Activated CD8-positive, alpha-beta T cell treated with anti-CD3 and anti-CD28 coated beads, Interleukin-2, amount 10 ng/mL, durations not matched to agents 7 days and 5 days (primary cell): Measurements from ENCODE around the gene BCAS3. TPM values are rescaled to one million over a fixed set of nuclear protein-coding genes. Genes with fewer than 3 reads are reported as not detected.

Experiments used
- ATAC-seq: fragments of 150-1000 bp; cut with Tn5 transposase; one replicate; pipeline ENCODE4 v1.10.0; 2021; ENCODE audit warnings: moderate library complexity
- CTCF ChIA-PET: fragments of 350-600 bp; sonication (Branson Sonifier 250); formaldehyde crosslinking; loops from one replicate; lab custom pipeline; 2021; ENCODE audit warnings: antibody characterized with exemption; lab: Charles Lee
- POLR2A ChIA-PET: fragments of 350-600 bp; sonication (Branson Sonifier 250); formaldehyde crosslinking; loops from one replicate; lab custom pipeline; 2021; ENCODE audit warnings: antibody characterized with exemption; lab: Charles Lee
- DNase-seq: peaks from one replicate; pipeline ENCODE4 v3.0.0-alpha.2; 2020
- H3K27ac Mint-ChIP-seq: one replicate; pipeline ENCODE4 v1.8.0; 2021; ENCODE audit warnings: mild to moderate bottlenecking, mixed read lengths
- H3K27me3 Mint-ChIP-seq: one replicate; pipeline ENCODE4 v1.8.0; 2021; ENCODE audit warnings: low read depth, mixed read lengths
- H3K36me3 Mint-ChIP-seq: one replicate; pipeline ENCODE4 v1.8.0; 2021; ENCODE audit warnings: low read depth, mixed read lengths
- H3K4me1 Mint-ChIP-seq: one replicate; pipeline ENCODE4 v1.8.0; 2021; ENCODE audit warnings: low read depth, mixed read lengths
- H3K4me3 Mint-ChIP-seq: one replicate; pipeline ENCODE4 v1.8.0; 2021; ENCODE audit warnings: mild to moderate bottlenecking, mixed read lengths
- H3K9me3 Mint-ChIP-seq: one replicate; pipeline ENCODE4 v1.8.0; 2022; ENCODE audit warnings: mixed read lengths; ENCODE audit not compliant: insufficient read depth
- total RNA-seq, 2 experiments: library from RNA; stranded (reverse); gene quantifications; one replicate each; pipeline ENCODE4 v1.2.3, GENCODE V29; 2021

BCAS3 gene
- total RNA-seq, result 10 to 100 TPM; 13.0 to 16.3 TPM

DNA sequence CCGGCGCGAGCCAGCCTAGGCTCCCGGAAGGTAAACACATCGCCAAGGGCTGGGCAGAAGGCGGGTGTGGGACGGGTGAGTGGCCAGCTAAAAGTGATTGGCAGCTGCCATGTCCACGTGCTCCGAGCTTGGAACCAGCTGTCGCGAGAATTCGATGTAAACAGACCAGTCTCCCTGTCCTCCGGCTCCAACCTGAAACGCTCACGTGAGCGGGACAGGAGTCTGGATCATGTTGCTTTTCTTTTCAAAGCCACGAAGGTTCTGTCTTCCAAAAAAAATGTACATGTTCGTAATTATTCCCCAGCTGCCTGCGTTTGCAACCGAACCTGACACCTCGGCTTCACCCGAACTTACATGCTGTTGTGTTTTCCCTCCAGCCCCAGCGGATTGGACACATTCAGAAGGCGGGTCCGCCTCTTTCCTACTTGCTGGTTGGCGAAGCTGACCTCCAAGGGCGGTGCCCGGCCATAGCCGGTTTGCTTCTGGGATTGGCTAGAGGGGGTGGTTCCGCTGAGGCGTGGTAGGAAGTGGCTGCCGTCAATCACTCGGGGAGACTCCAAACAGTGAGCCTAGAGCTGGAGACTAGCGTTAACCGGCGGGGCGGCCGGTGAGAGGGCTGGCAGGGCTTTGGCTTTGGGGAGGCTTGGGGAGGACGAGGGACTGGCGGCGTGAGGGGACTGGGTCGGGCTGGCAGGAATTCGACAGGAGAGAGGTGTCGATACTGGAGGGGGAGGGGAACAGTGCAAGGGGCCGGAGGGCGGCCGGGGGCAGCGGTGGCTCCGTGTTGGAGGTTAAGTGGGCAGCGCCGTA is at the start of gene BCAS3:
TSS of gene BCAS3 (plus strand) at position 544 of the 810 bp plus-strand sequence.
- peak; percentile 97 for ATAC-seq
- POLR2A ChIA-PET, result interaction anchor here (0.6 to 1.0 kb wide), 3 partner anchors 154 to 286 kb away, joined by 3 read pairs; partner anchors contain the start of gene USP32
- Mint-ChIP-seq H3K27me3 (no peaks in the 10 kb centered on the region), H3K36me3 (no peaks in the 10 kb centered on the region), H3K4me1 (peaks cover 20% of the 10 kb centered on the region), H3K4me3 (peak within 1 kb of the TSS; percentile 95), H3K27ac (peak within 1 kb of the TSS; percentile 89), H3K9me3 (no peaks in the 10 kb centered on the region)
- CTCF ChIA-PET, result interaction anchor here (0.8 to 1.4 kb wide), 5 partner anchors 22 to 1432 kb away, joined by 3 to 7 read pairs (median 3); no protein-coding TSS in a partner anchor
- peak; percentile 99 for DNase-seq

DNA sequence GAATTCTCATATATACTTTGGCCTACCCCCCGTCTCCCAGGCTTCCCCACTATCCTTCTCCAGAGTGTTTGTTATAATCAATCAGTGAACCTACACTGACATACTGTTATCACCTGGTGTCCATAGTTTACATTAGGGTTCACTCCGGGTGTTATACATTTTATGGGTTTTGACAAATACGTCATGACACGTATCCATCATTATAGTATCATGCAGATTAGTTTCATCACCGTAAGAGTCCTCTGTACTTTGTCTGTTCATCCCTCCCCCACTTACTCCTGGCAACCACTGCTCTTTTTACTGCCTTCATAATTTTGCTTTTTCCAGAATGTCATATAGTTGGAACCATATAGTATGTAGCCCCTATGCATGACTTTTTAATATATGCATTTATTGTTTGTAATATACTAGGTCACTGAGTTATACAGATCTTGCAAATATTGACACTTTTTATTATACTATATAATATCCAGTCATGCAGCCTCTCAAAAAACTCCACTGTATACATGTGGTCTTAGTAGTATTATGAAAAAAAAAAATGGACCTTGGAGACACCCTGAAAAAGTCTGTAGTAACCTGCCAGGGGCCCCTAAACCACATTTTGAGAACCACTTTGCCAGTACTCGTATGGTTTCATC is 49.3 kb upstream of the BCAS3 start:
- Mint-ChIP-seq H3K4me3 (no peak overlapping the region), H3K4me1 (peaks cover 12% of the 10 kb centered on the region), H3K9me3 (no peaks in the 10 kb centered on the region), H3K36me3 (peaks cover 14% of the 10 kb centered on the region), H3K27ac (no peak overlapping the region), H3K27me3 (no peaks in the 10 kb centered on the region)
- DNase-seq, result no peak
- ATAC-seq, result no peak
- ChIA-PET CTCF (interaction anchor here (3.4 kb wide), 1 partner anchor 11 kb away, joined by 20 read pairs; no protein-coding TSS in a partner anchor), POLR2A (no interaction called here)

DNA sequence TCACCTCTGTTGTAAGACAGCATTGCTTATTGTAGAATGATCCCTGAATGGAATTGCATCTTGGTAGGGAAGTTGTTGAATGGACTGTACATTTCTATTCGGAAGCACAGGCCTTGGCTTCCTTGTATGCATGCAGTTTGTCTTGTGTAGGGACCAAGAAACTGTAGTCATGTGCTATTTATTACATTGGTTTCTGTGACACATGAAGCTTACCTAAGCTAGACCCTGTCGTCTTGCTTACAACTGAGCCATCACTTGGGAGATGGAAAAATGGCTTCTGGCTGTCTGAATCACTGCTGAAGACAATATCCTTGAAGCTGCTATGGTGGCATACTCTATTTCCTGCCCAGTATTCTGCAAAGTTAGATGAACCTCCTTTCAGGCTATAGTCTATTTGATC is 48.5 kb upstream of the BCAS3 start:
- no peaks in the 10 kb centered on the region for H3K27me3 Mint-ChIP-seq
- CTCF ChIA-PET, result interaction anchor here (3.4 kb wide), 1 partner anchor 10 kb away, joined by 20 read pairs; no protein-coding TSS in a partner anchor
- H3K4me1 Mint-ChIP-seq, result peaks cover 12% of the 10 kb centered on the region
- POLR2A ChIA-PET, result no interaction called here
- peaks cover 10% of the 10 kb centered on the region for H3K36me3 Mint-ChIP-seq
- H3K9me3 Mint-ChIP-seq, result no peaks in the 10 kb centered on the region
- H3K27ac Mint-ChIP-seq, result no peak overlapping the region
- no peak for DNase-seq
- H3K4me3 Mint-ChIP-seq, result no peak overlapping the region
- no peak for ATAC-seq

DNA sequence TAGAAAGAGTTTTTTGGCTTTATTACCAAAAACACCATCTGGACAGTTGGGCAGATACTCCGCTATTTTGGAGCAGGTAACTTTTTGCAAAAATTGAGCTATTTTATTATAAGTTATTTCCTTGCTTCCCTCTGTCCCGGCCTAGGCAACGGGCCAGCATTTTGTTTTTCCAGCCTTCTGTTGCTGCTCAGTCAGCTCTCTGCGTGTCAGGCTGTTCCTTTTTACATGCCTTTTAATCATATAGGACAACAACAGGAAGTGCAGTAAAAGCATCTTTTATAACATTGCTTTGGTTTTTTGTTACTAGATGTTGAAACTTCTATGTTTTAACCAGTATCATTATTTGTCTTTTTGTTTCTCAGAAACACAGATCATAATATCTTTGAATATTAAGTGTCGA is 47.3 kb upstream of the BCAS3 start:
- ChIA-PET POLR2A (interaction anchor here (1.1 kb wide), 1 partner anchor 26 kb away, joined by 3 read pairs; no protein-coding TSS in a partner anchor), CTCF (interaction anchor here (3.4 kb wide), 1 partner anchor 9 kb away, joined by 20 read pairs; no protein-coding TSS in a partner anchor)
- ATAC-seq, result no peak
- Mint-ChIP-seq H3K36me3 (peaks cover 10% of the 10 kb centered on the region), H3K4me1 (peaks cover 12% of the 10 kb centered on the region), H3K9me3 (no peaks in the 10 kb centered on the region), H3K27ac (no peak overlapping the region), H3K4me3 (no peak overlapping the region), H3K27me3 (no peaks in the 10 kb centered on the region)
- DNase-seq, result no peak

DNA sequence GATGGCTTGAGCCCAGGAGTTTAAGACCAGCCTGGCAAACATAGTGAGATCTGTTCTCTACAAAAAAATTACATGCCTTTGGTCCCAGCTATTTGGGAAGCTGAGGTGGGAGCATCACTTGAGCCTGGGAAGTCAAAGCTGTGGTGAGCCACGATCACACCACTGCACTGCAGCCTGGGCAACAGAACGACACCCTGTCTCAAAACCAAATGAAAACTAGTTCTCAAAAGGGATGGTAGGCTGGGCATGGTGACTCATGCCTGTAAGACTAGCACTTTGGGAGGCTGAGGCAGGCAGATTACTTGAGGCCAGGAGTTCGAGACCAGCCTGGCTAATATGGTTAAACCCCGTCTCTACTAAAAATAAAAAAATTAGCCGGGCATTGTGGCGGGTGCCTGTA is 46.5 kb upstream of the BCAS3 start:
- peaks cover 17% of the 10 kb centered on the region for H3K36me3 Mint-ChIP-seq
- ChIA-PET CTCF (interaction anchor here (0.7 to 3.4 kb wide), 4 partner anchors 8 to 61 kb away, joined by 3 to 20 read pairs (median 4); no protein-coding TSS in a partner anchor), POLR2A (interaction anchor here (1.1 kb wide), 1 partner anchor 26 kb away, joined by 3 read pairs; no protein-coding TSS in a partner anchor)
- no peaks in the 10 kb centered on the region for H3K9me3 Mint-ChIP-seq
- no peak for DNase-seq
- no peak for ATAC-seq
- H3K27me3 Mint-ChIP-seq, result no peaks in the 10 kb centered on the region
- no peak overlapping the region for H3K4me3 Mint-ChIP-seq
- H3K27ac Mint-ChIP-seq, result peak overlapping the region; percentile 43
- peaks cover 12% of the 10 kb centered on the region for H3K4me1 Mint-ChIP-seq

DNA sequence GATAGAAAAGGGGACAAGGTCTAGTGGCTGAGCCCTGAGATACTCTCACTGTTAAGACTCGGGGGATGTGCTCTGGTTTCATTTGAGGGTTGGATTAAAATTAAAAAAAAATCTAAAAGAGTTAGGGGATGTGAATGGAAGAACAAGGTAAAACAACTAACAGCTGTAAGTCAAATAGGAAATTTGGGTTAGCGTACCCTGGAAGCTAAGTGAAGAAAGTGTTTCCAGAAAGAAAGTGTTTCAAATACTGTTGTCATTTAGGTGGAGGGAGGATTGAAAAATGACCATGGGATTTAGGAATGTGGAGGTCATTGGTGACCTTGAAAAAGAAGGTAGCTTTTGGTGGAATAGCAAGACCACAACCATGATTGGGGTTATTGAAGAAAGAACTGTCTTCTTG is 40.0 kb upstream of the BCAS3 start:
- H3K9me3 Mint-ChIP-seq, result no peaks in the 10 kb centered on the region
- ATAC-seq (no peak), DNase-seq (no peak)
- POLR2A ChIA-PET, result interaction anchor here (0.6 to 1.3 kb wide), 2 partner anchors 38 to 142 kb away, joined by 3 to 5 read pairs; partner anchors contain the start of gene PPM1D
- H3K27ac Mint-ChIP-seq, result no peak overlapping the region
- peaks cover 27% of the 10 kb centered on the region for H3K36me3 Mint-ChIP-seq
- no peaks in the 10 kb centered on the region for H3K27me3 Mint-ChIP-seq
- no peaks in the 10 kb centered on the region for H3K4me1 Mint-ChIP-seq
- CTCF ChIA-PET, result interaction anchor here (0.6 to 3.7 kb wide), 24 partner anchors 8 to 531 kb away, joined by 3 to 21 read pairs (median 4); partner anchors contain the start of gene PPM1D
- H3K4me3 Mint-ChIP-seq, result no peak overlapping the region

DNA sequence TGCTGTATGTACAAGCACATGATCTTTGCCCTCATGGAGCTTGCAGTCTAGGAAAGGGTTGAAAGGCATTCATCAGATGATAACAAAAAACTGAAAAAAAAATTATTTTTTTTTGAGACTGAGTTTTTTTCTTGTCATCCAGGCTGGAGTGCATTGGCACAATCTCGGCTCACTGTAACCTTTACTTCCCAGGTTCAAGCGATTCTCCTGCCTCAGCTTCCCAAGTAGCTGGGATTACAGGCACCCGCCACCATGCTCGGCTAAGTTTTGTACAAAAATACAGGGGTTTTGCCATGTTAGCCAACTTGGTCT is 38.7 kb upstream of the BCAS3 start:
- Mint-ChIP-seq H3K27ac (no peak overlapping the region), H3K9me3 (no peaks in the 10 kb centered on the region), H3K4me3 (no peak overlapping the region), H3K4me1 (no peaks in the 10 kb centered on the region), H3K27me3 (no peaks in the 10 kb centered on the region), H3K36me3 (peaks cover 31% of the 10 kb centered on the region)
- DNase-seq (no peak), ATAC-seq (no peak)
- ChIA-PET POLR2A (no interaction called here), CTCF (interaction anchor here (0.6 to 3.7 kb wide), 18 partner anchors 9 to 415 kb away, joined by 3 to 21 read pairs (median 4); partner anchors contain the start of genes BCAS3 and PPM1D)

DNA sequence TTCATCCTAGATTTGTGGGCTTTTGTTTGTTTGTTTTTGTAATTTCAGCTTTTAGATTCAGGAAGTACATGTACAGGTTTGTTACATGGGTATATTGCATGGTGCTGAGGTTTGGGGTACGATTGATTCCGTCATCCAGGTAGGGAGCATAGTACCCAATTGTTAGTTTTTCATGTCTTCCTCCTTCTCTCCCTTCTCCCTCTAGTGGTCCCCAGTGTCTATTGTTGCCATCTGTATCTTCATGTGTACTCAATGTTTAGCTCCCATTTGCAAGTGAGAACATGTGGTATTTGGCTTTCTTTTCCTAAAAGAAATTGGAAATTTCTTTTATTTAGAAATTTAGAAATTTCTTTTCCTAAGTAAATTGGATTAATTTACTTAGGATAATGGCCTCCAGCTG is 37.1 kb upstream of the BCAS3 start:
- H3K9me3 Mint-ChIP-seq, result no peaks in the 10 kb centered on the region
- H3K4me3 Mint-ChIP-seq, result no peak overlapping the region
- H3K4me1 Mint-ChIP-seq, result no peaks in the 10 kb centered on the region
- ATAC-seq (no peak), DNase-seq (no peak)
- no peaks in the 10 kb centered on the region for H3K27me3 Mint-ChIP-seq
- POLR2A ChIA-PET, result no interaction called here
- CTCF ChIA-PET, result interaction anchor here (0.7 to 3.0 kb wide), 13 partner anchors 8 to 71 kb away, joined by 3 to 20 read pairs (median 4); partner anchors contain the start of gene PPM1D
- H3K36me3 Mint-ChIP-seq, result peaks cover 29% of the 10 kb centered on the region
- no peak overlapping the region for H3K27ac Mint-ChIP-seq

DNA sequence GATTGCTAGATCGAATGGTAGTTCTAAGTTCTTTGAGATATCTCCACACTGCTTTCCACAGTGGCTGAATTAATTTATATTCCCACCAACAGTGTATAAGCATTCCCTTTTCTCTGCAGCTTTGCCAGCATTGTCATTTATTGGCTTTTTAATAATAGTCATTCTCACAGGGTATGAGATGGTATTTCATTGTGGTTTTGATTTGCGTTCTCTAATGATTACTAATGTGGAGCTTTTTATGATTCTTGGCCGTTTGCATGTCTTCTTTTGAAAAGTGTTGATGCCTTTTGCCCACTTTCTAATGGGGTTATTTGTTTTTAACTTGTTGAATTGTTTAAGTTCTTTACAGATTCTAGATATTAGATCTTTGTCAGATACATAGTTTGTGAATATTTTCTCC is 36.5 kb upstream of the BCAS3 start:
- Mint-ChIP-seq H3K36me3 (peaks cover 24% of the 10 kb centered on the region), H3K4me3 (no peak overlapping the region), H3K27ac (no peak overlapping the region), H3K9me3 (no peaks in the 10 kb centered on the region), H3K4me1 (no peaks in the 10 kb centered on the region), H3K27me3 (no peaks in the 10 kb centered on the region)
- DNase-seq (no peak), ATAC-seq (no peak)
- ChIA-PET POLR2A (no interaction called here), CTCF (interaction anchor here (0.7 to 1.9 kb wide), 9 partner anchors 16 to 216 kb away, joined by 3 to 9 read pairs (median 3); partner anchors contain the start of gene PPM1D)

DNA sequence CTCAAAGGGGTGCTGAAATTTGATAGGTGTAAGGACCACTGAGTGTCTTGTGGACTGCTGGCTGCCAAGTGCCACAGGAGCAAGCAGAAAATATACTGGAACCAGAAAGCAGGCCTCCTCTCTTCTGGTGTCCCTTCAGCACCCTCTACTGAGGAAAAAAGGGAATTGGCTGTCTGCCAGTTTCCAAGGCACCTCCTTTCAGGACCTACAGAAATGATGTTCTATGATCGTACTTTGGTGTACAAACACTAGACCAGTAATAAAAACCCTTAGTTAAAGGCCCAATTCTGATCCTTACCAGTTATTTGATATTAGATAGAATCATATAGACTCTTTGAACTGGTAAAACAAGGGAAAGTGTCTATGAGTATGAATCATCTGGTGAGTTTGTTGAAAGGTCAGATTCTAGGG is 35.8 kb upstream of the BCAS3 start:
- ChIA-PET POLR2A (no interaction called here), CTCF (interaction anchor here (0.7 to 1.6 kb wide), 4 partner anchors 17 to 216 kb away, joined by 3 to 7 read pairs (median 3); no protein-coding TSS in a partner anchor)
- Mint-ChIP-seq H3K27ac (no peak overlapping the region), H3K27me3 (no peaks in the 10 kb centered on the region), H3K36me3 (peaks cover 21% of the 10 kb centered on the region), H3K4me3 (no peak overlapping the region), H3K4me1 (no peaks in the 10 kb centered on the region), H3K9me3 (no peaks in the 10 kb centered on the region)
- ATAC-seq, result peak; percentile 72
- peak; percentile 66 for DNase-seq

DNA sequence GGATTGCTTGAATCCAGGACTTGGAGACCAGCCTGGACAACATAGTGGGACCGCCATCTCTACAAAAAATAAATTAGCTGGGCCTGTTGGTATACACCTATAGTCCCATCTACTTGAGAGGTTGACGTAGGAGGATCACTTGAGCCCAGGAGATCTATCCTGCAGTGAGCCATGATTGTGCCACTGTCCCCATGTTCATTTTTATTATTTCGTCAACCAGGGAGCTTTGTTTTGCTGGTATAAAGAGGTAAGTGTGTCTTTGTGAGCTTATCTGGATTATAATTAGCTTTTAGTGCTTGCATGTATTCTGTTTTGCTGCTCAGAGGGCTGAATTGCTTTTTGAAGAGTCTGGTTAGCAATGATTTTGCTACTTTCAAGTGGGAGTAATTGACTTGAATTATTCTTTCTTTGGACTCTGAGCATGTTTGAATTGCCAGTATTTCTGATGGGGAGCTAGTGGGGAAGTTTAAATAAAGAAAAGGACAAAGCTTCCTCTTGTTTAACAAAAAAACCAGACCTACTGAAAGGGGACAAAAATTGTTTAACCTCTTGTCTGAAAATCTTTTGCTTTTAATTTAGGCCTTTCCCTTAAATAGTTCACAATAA is 31.6 kb upstream of the BCAS3 start:
- ChIA-PET POLR2A (no interaction called here), CTCF (interaction anchor here (1.8 kb wide), 1 partner anchor 8 kb away, joined by 10 read pairs; no protein-coding TSS in a partner anchor)
- DNase-seq, result no peak
- no peak for ATAC-seq
- no peaks in the 10 kb centered on the region for H3K27me3 Mint-ChIP-seq
- H3K9me3 Mint-ChIP-seq, result no peaks in the 10 kb centered on the region
- H3K27ac Mint-ChIP-seq, result peak overlapping the region; percentile 6
- H3K4me1 Mint-ChIP-seq, result no peaks in the 10 kb centered on the region
- H3K4me3 Mint-ChIP-seq, result no peak overlapping the region
- H3K36me3 Mint-ChIP-seq, result peaks cover 27% of the 10 kb centered on the region
